DMS53 treated with DMSO at 0.1 percent for 48 hours (cell line): ENCODE data around the gene SLC2A1.

Experiments used
- DNase-seq: peaks from one replicate; lab custom pipeline; 2025; ENCODE audit not compliant: unreplicated experiment; lab: John Stamatoyannopoulos, UW

Gene SLC2A1

DNA sequence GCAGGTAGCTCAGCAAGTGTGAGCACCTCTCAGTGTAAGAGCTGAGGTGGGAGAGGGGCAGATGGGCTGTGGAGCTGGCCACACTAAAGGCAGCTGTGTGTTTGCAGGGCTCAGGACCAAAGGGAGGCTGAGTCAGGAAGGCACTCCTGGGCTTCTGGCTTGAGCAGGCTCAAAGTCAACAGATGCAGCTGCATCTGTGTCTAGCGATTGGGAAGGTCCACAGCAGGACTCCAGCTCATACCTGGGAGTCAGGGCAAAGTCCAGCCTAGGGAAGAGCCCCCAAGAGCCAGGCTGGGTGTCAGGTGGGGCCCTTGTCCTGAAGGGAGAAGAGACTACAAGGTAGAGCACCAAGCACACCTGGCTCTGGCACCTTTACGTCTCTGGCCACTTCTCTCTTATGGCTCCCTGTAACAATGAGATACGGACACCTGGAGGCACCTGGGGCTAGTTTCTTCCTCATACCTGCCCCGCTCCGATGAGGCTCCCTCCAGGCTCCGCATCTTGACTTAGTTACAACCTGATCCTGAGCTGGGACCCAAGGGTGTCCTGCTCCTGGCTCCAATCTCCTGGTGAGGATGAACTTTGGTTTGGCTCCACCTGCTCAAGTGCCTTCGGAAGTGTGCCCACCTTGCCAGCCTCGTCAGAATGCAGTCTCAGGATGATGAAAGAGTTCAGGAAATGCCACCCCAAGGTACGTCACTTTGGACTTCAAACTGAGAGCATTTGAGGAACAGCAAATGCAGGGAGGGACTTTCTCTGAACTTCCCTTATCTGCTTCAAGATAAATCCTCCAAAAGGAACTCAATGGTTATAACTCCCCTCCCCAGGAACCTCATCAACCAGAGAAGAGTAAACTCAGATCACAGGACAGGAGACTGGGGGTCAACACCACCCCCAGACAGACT is 21.5 kb upstream of the SLC2A1 start:
- peak; percentile 85 for DNase-seq

DNA sequence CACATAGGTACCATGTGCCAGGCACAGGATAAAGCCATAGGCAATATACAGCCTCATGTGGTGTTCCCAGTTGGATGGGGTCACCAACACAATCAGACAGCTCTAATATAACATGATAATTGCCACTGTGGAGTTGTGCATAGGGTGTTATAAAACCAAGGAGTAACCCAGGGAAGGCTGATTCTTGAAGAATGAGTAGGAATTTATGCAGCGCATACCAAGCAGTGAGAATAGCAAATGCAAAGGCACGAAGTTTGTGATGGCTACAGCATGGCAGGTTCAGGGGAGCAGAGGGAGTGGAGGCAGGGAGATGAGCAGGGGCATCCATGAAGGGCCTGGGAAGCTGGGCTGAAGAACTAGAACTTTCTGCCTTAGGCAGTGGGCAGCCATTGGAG is 20.4 kb upstream of the SLC2A1 start:
- no peak for DNase-seq

DNA sequence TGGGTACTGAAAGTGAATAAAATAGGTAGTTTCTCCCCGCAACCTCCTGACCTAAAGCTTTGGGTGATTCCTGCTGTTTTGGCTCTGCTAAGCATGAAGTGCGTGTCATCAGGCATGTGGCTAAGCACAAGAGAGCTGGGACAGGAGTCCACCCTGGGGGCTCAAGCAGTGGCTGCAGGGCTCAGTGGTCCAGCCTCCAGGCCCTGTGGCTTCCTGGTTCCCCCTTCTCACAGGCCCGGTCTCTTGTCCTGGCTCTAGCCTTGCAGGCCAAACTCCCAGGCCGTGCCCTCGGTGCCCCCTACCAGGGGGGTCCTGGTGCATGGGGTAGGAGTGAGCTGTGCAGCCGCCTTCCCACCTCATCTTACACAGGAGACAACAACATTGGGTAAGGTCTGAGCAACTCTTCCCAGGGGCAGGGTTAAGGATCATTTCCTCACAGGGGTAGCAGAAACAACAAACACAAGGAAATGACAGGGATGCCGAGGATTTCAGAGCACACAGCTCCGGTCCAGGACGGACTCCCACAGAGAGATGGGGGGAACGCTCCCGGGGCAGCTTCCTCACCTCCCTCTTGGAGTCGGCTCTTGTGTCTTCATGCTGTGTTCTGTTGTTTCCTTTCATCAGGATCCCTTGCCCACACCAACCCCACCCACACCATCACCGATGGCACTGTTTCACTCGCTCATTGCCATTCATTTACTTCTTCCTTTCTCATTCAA is 19.8 kb upstream of the SLC2A1 start:
- no peak for DNase-seq

DNA sequence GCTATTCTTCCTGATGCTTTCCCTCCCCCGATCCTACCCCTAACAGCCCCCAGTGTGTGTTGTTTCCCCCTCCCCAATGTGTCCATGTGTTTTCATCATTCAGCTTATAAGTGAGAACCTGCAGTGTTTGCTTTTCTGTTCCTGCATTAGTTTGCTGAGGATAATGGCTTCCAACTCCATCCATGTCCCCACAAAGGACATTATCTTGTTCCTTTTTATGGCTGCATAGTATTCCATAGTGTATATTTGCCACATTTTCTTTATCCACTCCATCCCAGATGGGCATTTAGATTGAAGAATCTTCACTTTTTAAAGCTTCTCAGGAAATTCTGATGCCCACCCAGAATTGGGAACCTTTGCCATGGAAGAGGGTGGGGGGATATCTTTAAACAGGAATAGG is 19.0 kb upstream of the SLC2A1 start:
- no peak for DNase-seq

DNA sequence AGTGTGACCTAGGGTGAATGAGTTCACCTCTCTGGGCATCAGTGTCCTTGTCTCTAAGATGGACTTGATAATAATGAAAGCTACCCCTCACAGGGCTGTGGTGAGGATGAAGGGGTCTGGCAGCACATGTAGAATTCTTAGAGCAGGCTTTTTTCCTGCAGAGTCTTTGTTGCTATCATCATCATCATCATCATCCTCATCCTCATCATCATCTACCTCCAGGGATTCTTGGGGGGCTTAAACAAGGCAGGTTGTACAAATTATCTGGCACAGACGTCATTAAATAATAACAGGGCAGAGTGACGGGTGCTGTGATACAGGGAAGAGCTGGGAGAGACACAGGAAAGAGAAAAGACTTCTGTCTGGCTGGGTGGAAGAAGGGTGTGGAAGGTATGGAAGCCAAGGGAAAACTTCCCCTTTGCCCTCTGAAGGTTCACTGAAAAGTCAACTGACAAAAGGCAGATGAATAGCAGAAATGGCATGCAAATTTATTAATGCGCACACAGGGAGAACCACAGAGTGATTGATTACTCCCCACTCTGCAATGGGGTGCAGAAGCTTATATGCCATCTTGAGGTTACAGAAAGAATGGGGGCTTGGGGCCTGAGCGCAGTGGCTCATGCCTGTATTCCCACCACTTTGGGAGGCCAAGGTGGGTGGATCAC is 17.0 kb upstream of the SLC2A1 start:
- DNase-seq, result no peak

DNA sequence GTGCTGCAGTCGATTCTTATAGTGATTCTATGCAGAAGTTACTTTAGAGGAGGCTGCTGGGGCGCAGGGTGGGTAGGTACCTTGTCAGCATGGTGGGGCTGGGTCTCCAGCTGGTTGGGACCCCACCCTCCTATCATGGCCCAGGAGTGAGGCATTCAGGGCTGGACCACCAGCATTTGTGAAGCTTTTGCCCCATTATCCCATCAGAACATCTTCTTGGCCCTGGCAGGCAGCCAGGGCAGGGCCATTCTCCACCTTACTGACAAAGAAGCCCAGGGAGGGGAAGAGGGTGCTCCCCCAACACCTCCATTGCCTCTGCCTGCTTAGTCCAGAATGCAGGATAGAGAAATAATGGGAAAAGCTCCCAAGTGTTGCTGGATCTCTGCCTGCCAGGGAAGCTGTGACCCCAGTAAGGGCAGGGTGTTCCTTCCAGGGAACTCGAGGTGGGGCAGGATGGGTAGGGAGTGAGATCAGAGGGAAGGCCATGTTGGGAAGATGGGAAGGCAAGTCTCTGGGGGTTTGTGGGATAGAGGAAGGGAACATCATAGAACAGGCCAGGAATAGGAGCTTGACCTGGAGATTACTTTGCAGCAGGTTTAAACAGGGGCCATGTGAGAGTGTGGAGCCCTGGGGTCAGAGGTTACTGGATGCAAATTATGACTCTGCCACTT is 16.2 kb upstream of the SLC2A1 start:
- DNase-seq, result no peak

DNA sequence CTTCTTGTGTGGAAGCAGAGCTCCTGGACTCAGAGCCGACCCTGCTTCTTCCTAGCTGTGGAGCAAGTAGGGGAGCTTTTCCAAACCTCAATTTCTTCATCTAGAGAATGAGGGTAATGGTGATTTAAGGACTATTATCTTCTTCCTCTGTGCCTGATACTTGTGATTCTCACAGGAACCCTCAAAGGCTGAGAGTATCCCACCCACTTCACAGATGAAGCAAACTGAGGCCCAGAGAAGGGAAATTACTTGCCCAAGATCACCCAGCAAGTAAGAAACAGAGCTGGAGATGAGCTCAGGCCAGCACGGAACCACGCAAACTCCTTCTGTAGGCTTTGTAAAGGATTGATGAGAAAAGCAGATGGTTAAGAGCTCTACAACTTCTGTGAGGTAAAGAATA is 15.1 kb upstream of the SLC2A1 start:
- no peak for DNase-seq

DNA sequence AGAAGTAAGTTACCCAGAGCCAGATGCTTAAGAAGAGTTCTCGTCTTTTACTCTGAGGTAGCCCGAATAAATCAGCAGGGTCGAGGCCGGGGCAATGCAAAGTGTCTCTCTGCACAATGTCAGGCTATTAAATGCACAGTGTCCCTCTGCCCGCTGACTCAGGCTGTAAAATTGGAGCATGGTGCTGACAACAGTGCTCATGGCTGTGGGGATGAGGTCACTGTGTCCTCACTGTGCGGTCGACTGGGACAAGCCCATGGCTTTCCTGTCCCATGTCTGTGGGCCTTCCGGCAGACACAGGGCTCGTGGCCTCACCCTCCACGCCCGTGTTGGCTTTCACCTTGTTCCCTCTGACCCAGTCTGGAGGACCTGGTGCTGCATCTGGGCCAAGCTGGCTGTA is 14.6 kb upstream of the SLC2A1 start:
- no peak for DNase-seq

DNA sequence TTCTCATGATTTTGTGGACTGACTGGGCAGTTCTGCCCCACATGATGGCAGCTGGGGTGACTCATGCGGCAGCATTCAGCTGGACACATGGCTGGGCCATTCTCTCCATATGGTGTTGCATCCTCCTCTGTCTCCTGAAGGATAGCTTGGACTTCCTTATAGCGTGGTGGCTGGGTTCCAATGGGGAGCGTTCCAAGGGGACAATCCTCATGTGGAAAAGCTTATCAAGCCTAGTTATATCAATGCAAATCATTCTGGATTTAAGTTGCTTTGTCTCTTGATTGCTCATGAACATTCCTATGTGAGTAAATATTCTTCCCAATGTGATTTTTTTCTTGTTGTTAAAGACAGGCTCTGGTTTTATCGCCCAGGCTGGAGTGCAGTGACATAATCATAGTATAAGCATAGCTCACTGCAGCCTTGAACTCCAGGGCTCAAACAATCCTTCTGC is 13.2 kb upstream of the SLC2A1 start:
- peak; percentile 65 for DNase-seq

DNA sequence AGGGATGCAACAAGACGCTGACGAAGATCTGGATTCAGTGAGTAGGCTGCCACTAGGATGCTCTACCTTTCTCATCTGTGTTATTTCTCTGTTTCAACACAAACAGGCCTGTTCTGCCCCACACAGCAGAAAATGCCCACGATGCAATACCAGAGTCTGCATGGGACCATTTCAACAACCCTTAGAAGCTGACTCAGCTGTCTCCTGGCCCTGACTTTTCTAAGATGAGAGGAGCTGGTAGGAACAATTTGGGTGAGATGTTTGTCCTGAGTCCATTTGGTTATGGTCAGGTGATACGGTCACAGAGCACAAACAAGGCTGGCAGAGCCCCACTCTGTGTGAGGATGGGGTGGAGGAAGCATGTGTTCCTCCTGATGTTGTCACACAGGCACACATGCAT is 11.5 kb upstream of the SLC2A1 start:
- no peak for DNase-seq

DNA sequence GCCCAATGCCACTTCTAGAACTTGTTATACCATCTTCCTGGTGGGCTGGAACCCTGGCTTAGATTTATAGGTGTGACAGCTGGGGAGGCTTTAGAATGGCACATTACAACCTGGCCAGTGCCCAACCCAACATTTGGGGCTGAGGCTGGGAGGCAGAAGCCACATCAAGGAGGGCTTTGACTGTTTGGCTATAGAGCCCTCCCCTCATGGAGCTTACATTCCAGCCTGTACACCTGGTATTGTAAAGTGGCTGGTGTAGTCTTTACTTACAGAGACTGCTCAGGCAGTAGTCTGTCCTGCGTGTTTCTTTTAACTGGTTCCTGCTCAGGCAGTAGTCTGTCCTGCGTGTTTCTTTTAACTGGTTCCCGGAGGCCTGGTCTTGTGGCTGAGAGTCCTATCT is 10.0 kb upstream of the SLC2A1 start:
- no peak for DNase-seq

DNA sequence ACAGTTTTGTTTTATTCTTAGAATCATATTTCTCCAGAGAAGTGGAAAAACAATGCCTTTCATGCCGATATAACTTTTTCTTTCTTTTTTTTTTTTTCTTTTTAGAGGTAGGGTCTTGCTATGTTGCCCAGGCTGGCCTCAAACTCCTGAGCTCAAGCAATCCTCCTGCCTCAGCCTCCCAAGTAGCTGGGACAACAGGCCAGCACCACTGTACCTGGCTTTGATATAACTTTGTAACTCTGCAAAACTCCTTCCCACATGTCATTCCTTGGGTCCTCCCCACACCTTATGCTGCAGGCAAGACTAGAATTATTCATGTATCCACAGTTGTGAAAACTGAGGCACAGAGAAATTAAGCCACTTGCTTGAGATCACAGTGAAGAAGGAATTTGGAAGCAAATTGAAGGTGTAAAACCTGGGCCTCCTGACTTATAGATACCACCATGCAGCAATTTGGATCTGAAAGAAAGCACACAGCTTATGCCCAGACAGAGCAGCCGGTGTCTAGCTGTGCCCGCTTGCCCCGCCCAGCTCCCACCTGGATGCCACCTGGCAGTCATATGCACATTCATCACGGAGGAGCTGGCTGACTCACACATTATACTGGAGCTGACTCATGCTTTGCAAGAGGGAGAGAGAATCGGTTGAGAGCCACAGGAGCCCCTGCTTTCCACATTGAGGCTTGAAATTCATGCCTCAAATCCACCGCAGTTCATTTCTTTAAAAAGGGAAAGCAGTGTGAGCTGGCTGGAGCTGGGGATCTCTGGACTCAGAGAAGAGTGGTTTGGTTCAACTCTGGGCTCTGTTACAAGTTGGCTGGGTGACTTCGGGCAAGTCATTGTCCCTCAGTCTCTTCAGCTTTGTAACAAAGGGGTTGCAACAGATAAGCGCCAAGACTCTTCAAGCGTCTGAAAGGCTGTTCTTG is 8.3 kb upstream of the SLC2A1 start:
- DNase-seq, result peak; percentile 97

DNA sequence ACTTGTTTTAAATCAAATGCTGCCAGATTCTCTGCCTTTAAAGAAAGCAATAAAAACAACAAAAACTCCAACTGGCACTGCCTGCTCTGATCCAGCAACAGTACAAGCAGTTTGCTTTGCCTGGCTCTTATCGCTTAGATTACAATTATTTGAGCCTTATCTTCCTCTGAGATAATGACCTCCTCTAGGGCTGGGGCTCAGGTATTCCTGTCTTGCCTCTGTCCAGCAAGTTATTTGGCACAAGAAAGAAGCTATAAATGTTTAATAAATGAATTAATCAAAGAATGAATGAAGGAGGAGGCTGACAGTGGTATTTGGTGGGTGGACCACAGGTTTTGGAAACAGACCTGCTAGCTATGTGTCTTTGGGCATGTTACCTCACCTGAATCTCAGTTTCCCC is 6.7 kb upstream of the SLC2A1 start:
- no peak for DNase-seq

DNA sequence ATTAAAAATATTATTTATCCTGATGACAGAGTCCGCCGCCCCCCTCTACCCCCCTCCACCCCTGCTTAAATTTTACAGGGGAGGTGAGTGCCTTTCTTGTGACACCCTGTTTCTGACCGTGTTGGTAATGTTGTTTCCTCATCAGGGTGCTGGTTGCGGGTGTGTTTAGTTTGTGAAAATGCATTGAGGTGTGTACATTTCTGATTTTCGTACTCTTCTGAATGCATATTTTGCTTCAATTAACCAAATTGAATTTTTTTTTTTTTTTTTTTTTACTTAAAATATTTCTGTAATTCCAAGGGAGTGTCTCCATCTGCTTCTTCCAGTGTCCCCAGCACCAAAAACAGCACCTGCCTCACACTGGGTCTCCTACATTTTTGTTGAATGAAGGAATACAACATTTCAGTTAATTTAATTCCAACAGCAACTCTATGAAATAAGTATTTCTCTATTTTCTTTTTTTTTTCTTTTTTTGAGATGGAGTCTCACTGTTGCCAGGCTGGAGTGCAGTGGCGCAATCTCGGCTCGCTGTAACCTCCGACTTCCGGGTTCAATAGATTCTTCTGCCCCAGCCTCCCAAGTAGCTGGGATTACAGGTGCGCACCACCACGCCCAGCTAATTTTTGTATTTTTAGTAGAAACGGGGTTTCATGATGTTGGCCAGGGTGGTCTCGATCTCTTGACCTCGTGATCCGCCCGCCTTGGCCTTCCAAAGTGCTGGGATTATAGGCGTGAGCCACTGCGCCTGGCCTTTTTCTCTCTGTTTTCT is 5.6 kb upstream of the SLC2A1 start:
- DNase-seq, result no peak

DNA sequence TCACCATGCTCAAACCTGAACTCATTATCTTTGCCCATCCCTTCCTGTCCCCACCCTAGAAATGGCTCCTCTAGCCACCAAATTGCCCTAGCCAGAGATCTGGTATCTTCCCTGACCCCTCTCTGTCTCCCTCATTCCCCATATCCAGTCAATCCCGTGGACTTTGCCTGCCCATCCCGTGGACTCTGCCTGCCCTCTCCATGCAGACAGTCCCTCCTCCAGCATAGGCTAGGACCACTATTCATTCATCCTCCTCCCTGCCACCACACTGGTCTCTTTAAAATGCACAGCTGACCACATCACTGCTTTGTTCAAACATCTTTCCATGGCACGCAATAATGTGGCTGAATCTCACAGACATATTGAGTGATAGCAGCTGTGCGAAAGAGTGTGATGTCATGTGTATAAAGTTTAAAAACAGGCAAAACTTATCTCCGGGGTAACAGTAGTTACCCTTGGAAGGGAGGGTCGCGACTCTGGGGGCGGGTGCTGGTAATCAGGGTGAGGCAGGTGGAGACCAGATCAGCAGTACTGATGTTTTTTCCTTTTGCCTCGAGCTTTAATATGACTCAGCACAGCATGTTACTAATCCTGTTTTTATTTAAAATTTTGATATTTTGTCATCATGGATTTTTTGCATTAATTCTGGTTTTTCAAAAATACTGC is 4.8 kb upstream of the SLC2A1 start:
- peak; percentile 79 for DNase-seq

DNA sequence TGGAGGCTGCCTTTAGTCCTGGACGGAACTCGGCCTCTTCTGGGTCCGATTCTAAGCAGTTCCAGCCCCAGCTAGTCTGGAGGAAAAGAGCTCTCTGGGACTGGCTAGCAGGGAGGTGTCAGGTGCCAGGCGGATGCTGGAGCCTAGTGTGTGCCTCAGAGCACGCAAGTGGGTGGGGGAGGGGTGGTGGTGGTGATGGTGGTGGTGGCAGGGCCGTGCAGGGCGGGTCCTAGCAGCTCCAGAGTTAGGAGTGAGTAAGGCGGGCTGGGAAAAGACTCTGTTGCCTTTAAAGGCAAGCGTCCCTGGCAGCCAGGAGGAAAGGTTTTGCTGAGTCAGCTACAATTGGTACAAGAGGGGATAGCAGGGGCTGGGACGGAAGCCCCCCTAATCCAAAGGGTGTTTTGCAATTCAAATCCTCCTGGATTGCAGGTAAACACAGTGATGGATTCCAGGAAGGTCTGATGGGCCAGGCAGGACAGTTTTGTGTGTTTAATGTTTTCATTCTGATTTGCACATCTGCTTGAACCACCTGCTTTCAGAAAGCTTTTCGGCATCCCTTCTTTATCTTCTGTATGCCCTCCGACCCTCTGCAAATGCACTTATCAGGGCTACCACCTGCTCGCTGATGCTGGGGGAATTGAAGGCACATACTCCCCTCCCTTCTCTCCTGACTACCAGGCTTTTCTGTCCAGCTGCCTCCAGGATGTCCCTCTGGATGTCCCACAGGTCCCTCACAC is 4.1 kb upstream of the SLC2A1 start:
- DNase-seq, result peak; percentile 91

DNA sequence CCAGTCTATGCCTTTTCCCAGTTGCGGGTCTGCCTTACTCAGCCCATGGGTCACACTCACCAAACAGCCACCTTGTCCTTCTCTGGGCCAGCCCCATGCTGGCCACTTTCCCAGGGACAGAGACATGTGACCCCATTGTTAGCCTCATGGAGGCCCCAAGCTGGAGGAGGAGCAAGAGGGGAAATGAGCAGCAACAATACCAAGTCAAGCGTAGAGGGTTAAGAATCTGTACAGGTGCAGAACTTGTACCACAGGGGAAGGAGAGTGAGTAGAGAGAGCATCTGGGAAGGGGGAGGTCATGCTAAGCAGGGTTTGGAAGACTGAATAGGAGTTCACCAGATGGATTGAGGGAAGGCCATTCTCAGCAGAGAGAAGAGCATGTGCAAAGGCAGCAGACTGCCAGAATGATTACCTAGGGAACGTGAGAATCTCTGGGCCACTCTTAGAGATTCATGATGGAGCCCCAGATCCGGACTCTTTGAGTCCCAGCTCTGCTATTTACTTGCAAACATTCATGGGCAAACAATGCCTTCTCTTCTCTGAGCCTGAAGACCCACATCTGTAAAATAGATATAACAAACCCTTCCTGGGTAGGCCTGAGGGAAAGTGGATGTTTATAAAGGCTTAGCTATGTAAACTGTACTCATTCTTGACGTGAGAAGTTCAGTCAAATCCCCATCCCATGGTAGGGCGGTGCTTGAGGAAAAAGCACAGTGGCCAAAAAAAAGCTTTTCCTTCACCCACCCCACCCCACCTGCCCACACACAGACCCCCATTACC is 2.8 kb upstream of the SLC2A1 start:
- peak; percentile 91 for DNase-seq
